Chondrocyte (in vitro differentiated cells): ENCODE results near the gene YPEL4. TPM values are rescaled to one million over a fixed set of nuclear protein-coding genes. Genes with fewer than 3 reads are reported as not detected.

Experiments
- DNase-seq: peaks from one replicate; pipeline ENCODE4 v3.0.0; 2021; ENCODE audit warnings: mixed read lengths, low spot score
- H3K27ac Mint-ChIP-seq: one replicate; pipeline ENCODE4 v1.8.0; 2021; ENCODE audit warnings: mild to moderate bottlenecking, moderate library complexity, mixed read lengths; ENCODE audit not compliant: unreplicated experiment
- H3K27me3 Mint-ChIP-seq: 2 replicates; pipeline ENCODE4 v1.8.0; 2021; ENCODE audit warnings: low read depth, mixed read lengths
- H3K36me3 Mint-ChIP-seq: 2 replicates; pipeline ENCODE4 v1.8.0; 2021; ENCODE audit warnings: low read depth, mixed read lengths
- H3K4me1 Mint-ChIP-seq: 2 replicates; pipeline ENCODE4 v1.8.0; 2021; ENCODE audit warnings: low read depth, mild to moderate bottlenecking, mixed read lengths
- H3K4me3 Mint-ChIP-seq: one replicate; pipeline ENCODE4 v1.8.0; 2021; ENCODE audit warnings: mild to moderate bottlenecking, moderate library complexity, mixed read lengths; ENCODE audit not compliant: unreplicated experiment
- H3K9me3 Mint-ChIP-seq: 2 replicates; pipeline ENCODE4 v1.8.0; 2021; ENCODE audit warnings: low read depth, mixed read lengths
- CTCF ChIP-seq: fragments of 200-600 bp; sonication (generic); IDR thresholded peaks from 2 replicates; pipeline ENCODE4 v1.5.0; 2021; ENCODE audit warnings: antibody characterized with exemption, mild to moderate bottlenecking, moderate library complexity
- total RNA-seq: library from RNA; stranded (reverse); gene quantifications from 3 replicates; pipeline ENCODE4 v1.2.1, GENCODE V29; 2021

The YPEL4 gene
- total RNA-seq, 1 donor from 2014 or later: not detected

GRCh38 chr11:57626895-57627294, 22.8 kb downstream of the YPEL4 start:
- Mint-ChIP-seq H3K4me1 (no peaks in the 10 kb centered on the region), H3K27ac (no peak overlapping the region), H3K9me3 (no peaks in the 10 kb centered on the region), H3K4me3 (no peak overlapping the region), H3K36me3 (no peaks in the 10 kb centered on the region), H3K27me3 (peaks cover 7% of the 10 kb centered on the region)
- DNase-seq: no peak
- TF ChIP-seq CTCF: no peak

GRCh38 chr11:57624864-57625263, 24.8 kb downstream of the YPEL4 start:
- Mint-ChIP-seq H3K4me1 (no peaks in the 10 kb centered on the region), H3K36me3 (no peaks in the 10 kb centered on the region), H3K9me3 (no peaks in the 10 kb centered on the region), H3K27me3 (peaks cover 5% of the 10 kb centered on the region), H3K4me3 (no peak overlapping the region), H3K27ac (no peak overlapping the region)
- DNase-seq: no peak
- TF ChIP-seq CTCF: no peak

GRCh38 chr11:57622263-57622662, 27.4 kb downstream of the YPEL4 start:
- H3K9me3 Mint-ChIP-seq: no peaks in the 10 kb centered on the region
- no peak overlapping the region for H3K27ac Mint-ChIP-seq
- H3K27me3 Mint-ChIP-seq: peaks cover 3% of the 10 kb centered on the region
- H3K4me1 Mint-ChIP-seq: no peaks in the 10 kb centered on the region
- no peak for DNase-seq
- TF ChIP-seq CTCF: no peak
- H3K36me3 Mint-ChIP-seq: no peaks in the 10 kb centered on the region
- H3K4me3 Mint-ChIP-seq: no peak overlapping the region

- no peak for TF ChIP-seq CTCF
- Mint-ChIP-seq H3K27ac (no peak overlapping the region), H3K27me3 (peaks cover 6% of the 10 kb centered on the region), H3K9me3 (no peaks in the 10 kb centered on the region), H3K36me3 (no peaks in the 10 kb centered on the region), H3K4me3 (no peak overlapping the region), H3K4me1 (no peaks in the 10 kb centered on the region)
- DNase-seq: no peak
Measured at GRCh38 chr11:57620467-57620866, 29.2 kb downstream of the YPEL4 start.

GRCh38 chr11:57619331-57619730, 30.4 kb downstream of the YPEL4 start:
- Mint-ChIP-seq H3K4me1 (no peaks in the 10 kb centered on the region), H3K9me3 (no peaks in the 10 kb centered on the region)

More at GRCh38 chr11:57619331-57619730, 30.4 kb downstream of the YPEL4 start:
- TF ChIP-seq CTCF: peak; percentile 15
- no peak overlapping the region for H3K27ac Mint-ChIP-seq
- H3K4me3 Mint-ChIP-seq: no peak overlapping the region
- DNase-seq: no peak
- H3K27me3 Mint-ChIP-seq: peaks cover 6% of the 10 kb centered on the region
- no peaks in the 10 kb centered on the region for H3K36me3 Mint-ChIP-seq
